AG04449 (cell line): Measurements from ENCODE around the gene PACRGL.

Experiments
- CTCF ChIA-PET: fragments of 350-600 bp; formaldehyde crosslinking; extraction: SDS; loops from one replicate; lab custom pipeline; 2021; ENCODE audit warnings: antibody characterized with exemption; lab: Yijun Ruan, JAX
- POLR2A ChIA-PET: fragments of 400-600, 350-600 bp; formaldehyde crosslinking; extraction: SDS; loops from one replicate; lab custom pipeline; 2020; ENCODE audit warnings: antibody characterized with exemption, inconsistent platforms; lab: Yijun Ruan, JAX
- DNase-seq: peaks from one replicate; pipeline ENCODE4 v3.0.0-alpha.2; 2010; ENCODE audit warnings: low read depth, low spot score
- H3K4me3 ChIP-seq: 2 replicates; pipeline ENCODE4 v1.5.1; 2011; ENCODE audit warnings: low read depth, mild to moderate bottlenecking, control low read depth, low read length
- TF ChIP-seq, protein P1 (sequence below): IDR thresholded peaks from one replicate; pipeline ENCODE4 v1.5.1; 2011; ENCODE audit warnings: mild to moderate bottlenecking, moderate library complexity, low read length, control low read depth, inconsistent platforms; ENCODE audit not compliant: insufficient read depth; ENCODE audit errors: missing control alignments

PACRGL gene

DNA sequence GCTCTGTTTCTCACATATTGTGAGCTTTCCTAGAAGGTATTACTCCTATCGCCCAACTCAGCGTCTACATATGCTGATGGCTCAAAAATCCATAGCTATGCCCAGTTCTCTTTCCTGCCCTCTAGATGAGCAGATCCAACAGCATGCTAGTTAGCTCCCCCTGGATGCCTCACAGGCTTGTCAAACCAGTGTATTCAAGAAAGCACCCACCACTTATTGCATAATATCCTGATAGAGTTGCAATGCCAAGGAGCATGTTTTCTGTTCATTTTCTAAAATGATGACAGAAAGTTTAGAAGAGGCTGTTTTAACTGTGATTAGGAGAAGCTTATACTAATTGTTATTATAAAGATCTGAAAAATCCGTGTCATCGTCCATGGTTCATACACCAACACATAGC is 1.9 kb upstream of the PACRGL start:
- TF ChIP-seq, protein P1, sequence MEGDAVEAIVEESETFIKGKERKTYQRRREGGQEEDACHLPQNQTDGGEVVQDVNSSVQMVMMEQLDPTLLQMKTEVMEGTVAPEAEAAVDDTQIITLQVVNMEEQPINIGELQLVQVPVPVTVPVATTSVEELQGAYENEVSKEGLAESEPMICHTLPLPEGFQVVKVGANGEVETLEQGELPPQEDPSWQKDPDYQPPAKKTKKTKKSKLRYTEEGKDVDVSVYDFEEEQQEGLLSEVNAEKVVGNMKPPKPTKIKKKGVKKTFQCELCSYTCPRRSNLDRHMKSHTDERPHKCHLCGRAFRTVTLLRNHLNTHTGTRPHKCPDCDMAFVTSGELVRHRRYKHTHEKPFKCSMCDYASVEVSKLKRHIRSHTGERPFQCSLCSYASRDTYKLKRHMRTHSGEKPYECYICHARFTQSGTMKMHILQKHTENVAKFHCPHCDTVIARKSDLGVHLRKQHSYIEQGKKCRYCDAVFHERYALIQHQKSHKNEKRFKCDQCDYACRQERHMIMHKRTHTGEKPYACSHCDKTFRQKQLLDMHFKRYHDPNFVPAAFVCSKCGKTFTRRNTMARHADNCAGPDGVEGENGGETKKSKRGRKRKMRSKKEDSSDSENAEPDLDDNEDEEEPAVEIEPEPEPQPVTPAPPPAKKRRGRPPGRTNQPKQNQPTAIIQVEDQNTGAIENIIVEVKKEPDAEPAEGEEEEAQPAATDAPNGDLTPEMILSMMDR, result no peak
- no peak for DNase-seq
- H3K4me3 ChIP-seq, result no peak overlapping the region
- ChIA-PET CTCF (interaction anchor here (1.0 to 3.6 kb wide), 4 partner anchors 10 to 15 kb away, joined by 4 to 11 read pairs (median 6); no protein-coding TSS in a partner anchor), POLR2A (no interaction called here)

- ChIA-PET POLR2A (no interaction called here), CTCF (interaction anchor here (0.8 to 3.6 kb wide), 4 partner anchors 12 to 277 kb away, joined by 3 to 11 read pairs (median 6); no protein-coding TSS in a partner anchor)
- no peak for DNase-seq
- TF ChIP-seq, protein P1, result no peak
- H3K4me3 ChIP-seq, result no peak overlapping the region
Measured at GRCh38 chr4:20698820-20699219, 1.4 kb upstream of the PACRGL start.

- ChIA-PET POLR2A (no interaction called here), CTCF (no interaction called here)
- no peak overlapping the region for H3K4me3 ChIP-seq
- no peak for DNase-seq
- TF ChIP-seq, protein P1, result no peak
Measured at GRCh38 chr4:20711335-20711734, 11.1 kb downstream of the PACRGL start.

- TF ChIP-seq, protein P1, result no peak
- ChIA-PET POLR2A (no interaction called here), CTCF (no interaction called here)
- DNase-seq, result no peak
- no peak overlapping the region for H3K4me3 ChIP-seq
Measured at GRCh38 chr4:20723019-20723418, 22.8 kb downstream of the PACRGL start.

GRCh38 chr4:20723463-20723862 is 23.2 kb downstream of the PACRGL start:
- no peak for DNase-seq
- TF ChIP-seq, protein P1, result no peak
- ChIA-PET POLR2A (no interaction called here), CTCF (no interaction called here)
- H3K4me3 ChIP-seq, result no peak overlapping the region

GRCh38 chr4:20724915-20725314 is 24.7 kb downstream of the PACRGL start:
- ChIA-PET POLR2A (no interaction called here), CTCF (no interaction called here)
- H3K4me3 ChIP-seq, result no peak overlapping the region
- DNase-seq, result no peak
- TF ChIP-seq, protein P1, result no peak
